ENCODE measurements around the gene KRTAP3-1.
"Not testable (repeated sequence)": the region's sequence is repeated elsewhere in the genome, so short reads cannot be mapped to it uniquely, and the experiment has no call there.

The KRTAP3-1 gene

DNA sequence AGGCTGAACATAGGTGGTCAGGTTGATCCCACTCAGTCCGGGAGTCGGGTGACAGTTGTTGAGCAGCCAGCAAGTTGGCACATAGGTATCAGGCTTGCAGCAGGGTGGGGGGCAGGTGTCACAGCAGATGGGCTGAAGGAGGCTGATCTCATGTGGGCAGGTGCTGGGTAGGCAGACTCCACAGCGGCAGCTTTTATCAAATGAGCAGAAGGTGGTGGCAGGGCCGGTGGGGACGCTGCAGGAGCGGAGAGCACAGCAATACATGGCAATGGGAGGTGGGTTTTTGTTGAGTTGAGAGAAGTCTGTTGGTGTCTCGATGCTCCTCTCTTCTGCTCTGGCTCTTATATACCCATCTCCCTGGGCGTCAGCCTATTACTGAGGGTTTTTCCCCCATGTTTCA, at the start of gene KRTAP3-1:
Gene KRTAP3-1 (minus strand): TSS at position 318 of the 400 bp plus-strand sequence. CDS start 54 bp downstream, at position 264.
- no peak for DNase-seq

DNA sequence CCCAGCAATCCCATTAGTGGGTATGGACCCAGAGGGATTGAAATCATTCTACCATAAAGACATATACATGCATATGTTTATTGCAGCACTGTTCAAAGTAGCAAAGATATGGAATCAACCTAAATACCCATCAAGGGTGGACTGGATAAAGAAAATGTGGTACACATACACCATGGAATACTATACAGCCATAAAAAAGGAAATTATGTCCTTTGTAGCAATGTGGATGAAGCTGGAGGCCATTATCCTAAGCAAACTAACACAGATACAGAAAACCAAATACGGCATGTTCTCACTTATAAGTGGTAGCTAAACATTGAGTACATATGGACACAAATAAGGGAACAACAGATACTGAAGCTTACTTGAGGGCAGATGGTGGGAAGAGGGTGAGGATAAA, 48.6 kb upstream of the KRTAP3-1 start:
- no peak for DNase-seq

DNA sequence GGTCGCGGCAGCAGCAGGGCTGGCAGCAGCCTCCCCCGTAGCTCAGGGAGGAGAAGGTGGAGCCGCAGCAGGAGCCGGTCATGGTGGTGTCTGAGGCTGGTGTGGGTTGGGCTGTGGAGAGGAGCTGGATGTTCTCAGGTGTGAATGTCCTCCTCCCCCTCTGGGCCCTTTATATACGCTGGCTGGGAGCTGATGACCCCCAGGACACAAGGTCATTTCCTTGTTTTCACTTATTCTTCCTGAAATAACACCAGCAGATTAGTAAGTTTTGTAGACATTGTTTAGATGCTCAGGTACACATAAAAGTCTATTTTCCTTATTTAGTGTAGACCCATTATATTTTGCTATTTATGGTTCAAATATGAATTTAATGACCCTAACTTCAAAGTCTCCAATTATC, 46.2 kb upstream of the KRTAP3-1 start, which contains the start of gene KRTAP2-2:
Gene KRTAP2-2 (minus strand): TSS at position 101 of the 400 bp plus-strand sequence. CDS start 19 bp downstream, at position 82.
- not testable (repeated sequence) for DNase-seq

DNA sequence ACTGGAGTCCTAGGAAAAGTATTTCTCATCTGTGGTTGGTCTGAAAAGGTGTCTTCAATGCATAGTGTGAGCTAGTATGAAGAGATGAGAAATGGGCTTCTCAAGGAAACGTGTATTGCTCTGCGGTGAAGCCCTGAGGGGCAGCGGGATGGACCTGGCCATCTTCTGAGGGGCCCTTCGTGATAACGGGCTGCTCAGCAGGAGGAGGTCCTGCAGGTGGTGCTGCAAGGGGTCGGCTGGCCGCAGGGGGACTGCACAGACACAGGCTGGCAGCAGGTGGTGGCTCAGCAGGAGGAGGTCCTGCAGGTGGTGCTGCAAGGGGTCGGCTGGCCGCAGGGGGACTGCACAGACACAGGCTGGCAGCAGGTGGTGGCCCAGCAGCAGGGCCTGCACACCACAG, 45.6 kb upstream of the KRTAP3-1 start:
- DNase-seq: not testable (repeated sequence)

DNA sequence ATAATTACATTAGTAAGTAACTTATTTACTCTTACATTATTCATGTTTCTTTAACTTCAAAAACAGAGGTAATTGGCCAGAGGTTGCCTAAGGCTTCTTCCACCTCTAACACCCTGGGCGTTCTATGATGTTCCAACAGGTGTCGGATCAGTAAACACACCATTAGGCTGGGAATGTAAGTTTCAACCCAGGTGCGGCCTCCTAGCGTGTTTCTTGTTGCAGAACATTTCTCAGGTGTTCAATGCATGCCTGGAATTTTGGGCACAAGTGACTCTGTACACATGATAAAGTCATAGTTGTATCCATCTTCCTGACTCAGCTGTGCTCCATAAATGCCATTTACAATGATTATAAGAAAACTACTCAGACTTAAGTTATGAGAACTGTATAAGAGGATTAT, 45.1 kb upstream of the KRTAP3-1 start:
- DNase-seq: no peak

DNA sequence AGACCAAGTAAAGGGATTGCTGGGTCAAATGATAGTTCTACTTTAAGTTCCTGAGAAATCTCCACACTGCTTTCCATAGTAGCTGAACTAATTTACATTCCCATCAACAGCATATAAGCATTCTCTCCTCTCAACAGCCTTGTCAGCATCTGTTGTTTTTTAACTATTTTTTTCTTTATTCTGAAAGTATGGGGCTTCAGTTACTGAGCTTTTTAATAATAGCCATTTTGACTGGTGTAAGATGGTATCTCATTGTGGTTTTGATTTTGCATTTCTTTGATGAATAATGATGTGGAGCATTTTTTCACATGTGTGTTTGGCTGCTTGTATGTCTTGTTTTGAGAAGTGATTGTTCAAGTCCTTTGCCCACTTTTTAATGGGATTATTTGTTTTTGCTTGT, 43.6 kb upstream of the KRTAP3-1 start:
- no peak for DNase-seq

DNA sequence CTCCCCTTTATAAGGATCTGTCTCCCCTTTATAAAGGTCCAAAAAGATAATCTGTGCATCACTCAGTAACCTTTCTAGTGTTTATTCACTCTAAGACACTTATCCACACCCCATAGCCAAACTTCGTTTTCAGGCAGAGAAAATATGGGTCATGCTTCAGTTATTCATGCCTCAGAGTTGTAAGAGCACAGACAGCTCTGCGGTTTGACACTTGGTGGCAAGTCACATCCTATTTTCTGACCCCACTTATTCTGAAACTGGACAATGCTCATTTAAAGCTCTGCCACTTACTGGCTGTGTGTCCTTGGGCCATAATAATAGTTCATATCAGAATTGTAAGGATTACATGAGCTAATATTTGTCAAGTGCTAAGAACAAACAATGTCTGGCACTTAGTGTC, 40.2 kb upstream of the KRTAP3-1 start:
- no peak for DNase-seq

DNA sequence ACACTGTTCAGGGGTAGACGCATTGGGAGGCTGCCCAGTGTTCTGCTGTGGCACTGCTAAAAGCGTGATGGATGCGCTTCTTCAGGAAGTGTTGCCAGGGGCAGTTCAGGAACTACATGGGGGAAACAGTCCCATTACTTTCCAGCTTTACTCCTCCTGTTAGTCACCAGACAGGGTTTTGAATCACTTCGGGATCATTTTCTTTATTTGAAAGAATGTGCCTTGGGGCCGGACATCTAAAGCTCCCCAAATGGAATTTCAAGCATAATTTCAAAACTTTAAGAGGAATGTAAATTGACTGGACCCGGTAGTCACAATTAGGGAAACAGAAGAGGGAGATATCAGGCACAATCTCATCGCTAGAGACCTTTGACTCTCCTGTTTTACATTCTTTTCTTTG, 39.5 kb upstream of the KRTAP3-1 start:
- DNase-seq: no peak

DNA sequence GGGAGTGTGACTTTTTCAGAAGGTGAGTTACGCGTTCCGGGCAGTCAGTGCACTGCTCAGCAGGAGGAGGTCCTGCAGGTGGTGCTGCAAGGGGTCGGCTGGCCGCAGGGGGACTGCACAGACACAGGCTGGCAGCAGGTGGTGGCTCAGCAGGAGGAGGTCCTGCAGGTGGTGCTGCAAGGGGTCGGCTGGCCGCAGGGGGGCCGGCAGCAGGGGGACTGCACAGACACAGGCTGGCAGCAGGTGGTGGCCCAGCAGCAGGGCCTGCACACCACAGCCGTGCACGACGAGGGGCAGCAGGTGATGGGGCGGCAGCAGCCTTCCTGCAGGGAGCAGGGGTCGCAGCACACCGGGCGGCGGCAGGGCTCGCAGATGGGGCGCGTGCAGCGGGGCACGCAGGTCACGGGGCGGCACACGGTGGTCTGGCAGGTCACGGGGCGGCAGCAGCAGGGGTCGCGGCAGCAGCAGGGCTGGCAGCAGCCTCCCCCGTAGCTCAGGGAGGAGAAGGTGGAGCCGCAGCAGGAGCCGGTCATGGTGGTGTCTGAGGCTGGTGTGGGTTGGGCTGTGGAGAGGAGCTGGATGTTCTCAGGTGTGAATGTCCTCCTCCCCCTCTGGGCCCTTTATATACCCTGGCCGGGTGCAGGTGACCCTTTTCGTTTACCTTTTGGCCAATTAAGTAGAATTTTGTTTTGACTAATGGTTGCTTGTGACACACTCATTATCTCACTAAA, 38.0 kb upstream of the KRTAP3-1 start, which contains the start of gene KRTAP2-1:
Gene KRTAP2-1 (minus strand): TSS at position 582 of the 731 bp plus-strand sequence. CDS start 49 bp downstream, at position 533.
- not testable (repeated sequence) for DNase-seq

DNA sequence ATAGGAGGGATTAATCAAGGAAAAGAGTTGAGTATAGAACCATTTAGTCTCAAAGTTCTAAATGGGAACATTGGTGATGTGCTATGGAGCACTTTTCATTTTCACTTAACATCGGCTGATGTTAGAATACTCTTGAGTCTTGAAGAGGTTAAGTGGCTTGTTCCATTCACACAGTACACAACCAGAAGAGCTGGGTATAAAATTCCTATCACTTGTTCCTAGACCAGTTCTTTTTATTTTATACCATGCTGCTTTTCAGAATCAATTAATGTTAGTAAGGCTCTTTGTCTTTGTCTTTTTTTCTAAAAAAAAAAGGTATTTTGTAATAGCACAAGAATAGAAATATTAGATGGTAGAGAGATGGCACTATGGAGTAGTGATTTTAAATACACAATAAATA, 34.0 kb upstream of the KRTAP3-1 start:
- no peak for DNase-seq

DNA sequence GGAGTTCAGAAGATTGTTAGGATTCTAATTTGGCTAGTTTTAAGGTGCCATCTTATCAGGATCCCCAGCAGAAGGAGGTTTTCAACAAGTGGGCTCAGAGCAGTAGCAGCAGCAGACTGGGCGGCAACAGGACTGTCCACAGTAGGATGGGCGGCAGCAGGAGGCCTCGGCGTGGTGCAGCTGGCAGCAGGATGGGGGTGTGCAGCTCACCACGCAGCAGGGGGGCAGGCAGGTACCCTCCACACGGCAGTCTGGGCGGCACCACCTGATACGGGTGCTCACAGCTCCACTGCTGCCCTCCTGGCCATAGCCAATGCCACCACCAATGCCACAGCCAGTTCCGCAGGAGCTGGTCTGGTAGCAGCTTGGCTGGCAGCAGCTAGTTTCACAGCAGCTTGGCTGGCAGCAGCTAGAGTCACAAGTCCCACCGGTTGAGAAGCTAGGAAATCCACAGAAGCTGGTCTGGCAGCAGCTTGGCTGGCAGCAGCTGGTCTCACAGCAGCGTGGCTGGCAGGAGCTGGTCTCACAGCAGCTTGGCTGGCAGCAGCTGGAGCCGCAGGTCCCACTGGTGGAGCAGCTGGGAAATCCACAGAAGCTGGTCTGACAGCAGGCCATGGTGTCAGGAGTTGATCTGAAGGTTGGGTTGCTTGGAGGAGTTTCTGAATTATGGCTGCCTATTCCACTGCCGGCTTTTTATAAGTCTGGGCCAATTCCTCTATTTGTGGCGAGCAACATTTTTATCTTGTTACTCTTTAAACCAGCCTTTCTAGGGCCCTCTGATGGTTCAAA, 32.0 kb upstream of the KRTAP3-1 start, which contains the start of gene KRTAP1-1:
Gene KRTAP1-1 (minus strand): TSS at position 668 of the 789 bp plus-strand sequence. CDS start 53 bp downstream, at position 615.
- not testable (repeated sequence) for DNase-seq

DNA sequence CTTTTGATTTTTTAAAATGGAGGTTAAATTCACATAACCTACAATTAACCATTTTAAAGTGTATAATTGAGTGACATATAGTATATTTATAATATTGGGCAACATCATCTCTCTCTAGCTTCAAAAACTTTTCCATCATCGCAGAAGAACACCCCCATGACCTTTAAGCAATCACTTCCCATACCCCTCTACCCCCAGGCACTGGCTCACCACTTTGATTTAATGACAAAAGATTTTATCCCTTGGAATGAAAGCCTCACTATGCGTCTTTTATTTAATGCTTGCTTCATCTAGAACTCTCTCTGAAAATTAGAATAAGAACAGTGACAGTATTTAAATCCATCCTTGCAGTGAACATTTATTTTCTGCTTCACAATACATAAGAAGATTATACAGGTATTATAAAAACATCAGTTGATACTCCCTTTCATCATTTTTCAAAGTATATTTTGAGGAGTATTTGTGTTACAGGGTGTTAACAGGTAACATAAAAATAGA, 29.0 kb upstream of the KRTAP3-1 start:
- DNase-seq: no peak

DNA sequence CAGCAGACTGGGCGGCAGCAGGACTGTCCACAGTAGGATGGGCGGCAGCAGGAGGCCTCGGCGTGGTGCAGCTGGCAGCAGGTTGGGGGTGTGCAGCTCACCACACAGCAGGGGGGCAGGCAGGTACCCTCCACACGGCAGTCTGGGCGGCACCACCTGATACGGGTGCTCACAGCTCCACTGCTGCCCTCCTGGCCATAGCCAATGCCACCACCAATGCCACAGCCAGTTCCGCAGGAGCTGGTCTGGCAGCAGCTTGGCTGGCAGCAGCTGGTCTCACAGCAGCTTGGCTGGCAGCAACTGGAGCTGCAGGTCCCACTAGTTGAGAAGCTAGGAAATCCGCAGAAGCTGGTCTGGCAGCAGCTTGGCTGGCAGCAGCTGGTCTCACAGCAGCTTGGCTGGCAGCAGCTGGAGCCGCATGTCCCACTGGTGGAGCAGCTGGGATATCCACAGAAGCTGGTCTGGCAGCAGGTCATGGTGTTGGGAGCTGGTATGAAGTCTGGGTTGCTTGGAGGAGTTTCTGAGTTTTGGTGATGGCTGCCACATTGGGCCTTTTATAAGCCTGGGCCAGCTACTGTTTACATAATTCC, 25.5 kb upstream of the KRTAP3-1 start, which contains the start of gene KRTAP1-3:
Gene KRTAP1-3 (minus strand): TSS at position 529 of the 590 bp plus-strand sequence. CDS start 53 bp downstream, at position 476.
- DNase-seq: not testable (repeated sequence)

DNA sequence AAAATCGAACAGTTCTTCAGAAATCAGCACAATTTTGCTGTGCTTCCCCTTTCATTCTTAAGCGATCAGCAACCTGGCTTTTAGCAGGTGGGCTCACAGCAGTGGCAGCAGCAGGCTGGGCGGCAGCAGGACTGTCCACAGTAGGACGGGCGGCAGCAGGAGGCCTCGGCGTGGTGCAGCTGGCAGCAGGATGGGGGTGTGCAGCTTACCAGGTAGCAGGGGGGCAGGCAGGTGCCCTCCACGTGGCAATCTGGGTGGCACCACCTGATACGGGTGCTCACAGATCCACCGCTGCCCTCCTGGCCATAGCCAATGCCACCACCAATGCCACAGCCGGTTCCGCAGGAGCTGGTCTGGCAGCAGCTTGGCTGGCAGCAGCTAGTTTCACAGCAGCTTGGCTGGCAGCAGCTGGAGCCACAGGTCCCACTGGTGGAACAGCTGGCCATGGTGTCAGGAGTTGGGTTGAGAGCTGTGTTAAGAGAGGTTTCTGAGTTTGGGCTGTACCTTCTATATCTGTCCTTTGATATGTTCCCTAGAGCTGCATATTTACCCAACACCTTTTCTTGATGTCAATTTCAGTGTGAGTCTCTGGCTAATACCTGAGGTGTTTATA, 20.8 kb upstream of the KRTAP3-1 start, which contains the start of gene KRTAP1-4:
Gene KRTAP1-4 (minus strand): TSS at position 563 of the 613 bp plus-strand sequence. CDS start 117 bp downstream, at position 446.
- DNase-seq: no peak

DNA sequence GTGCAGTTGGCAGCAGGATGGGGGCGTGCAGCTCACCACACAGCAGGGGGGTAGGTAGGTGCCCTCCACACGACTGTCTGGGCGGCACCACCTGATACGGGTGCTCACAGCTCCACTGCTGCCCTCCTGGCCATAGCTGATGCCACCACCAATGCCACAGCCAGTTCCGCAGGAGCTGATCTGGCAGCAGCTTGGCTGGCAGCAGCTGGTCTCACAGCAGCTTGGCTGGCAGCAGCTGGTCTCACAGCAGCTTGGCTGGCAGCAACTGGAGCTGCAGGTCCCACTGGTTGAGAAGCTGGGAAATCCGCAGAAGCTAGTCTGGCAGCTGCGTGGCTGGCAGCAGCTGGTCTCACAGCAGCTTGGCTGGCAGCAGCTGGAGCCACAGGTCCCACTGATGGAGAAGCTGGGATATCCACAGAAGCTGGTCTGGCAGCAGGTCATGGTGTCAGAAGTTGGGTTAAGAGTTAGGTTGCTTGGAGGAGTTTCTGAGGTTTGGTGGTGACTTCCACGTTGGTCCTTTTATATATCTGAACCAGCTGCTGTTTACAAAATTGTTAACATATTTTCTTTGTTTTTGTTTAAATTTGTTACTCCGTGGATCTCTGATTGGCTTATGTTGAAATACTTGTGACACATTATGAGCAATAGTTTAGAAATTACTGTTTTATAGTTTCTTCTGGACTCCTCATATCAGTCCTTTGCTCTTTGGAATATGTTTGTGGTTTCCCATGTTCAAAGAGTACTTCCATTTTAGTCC, 18.0 kb upstream of the KRTAP3-1 start, which contains the start of gene KRTAP1-5:
Gene KRTAP1-5 (minus strand): TSS at position 494 of the 757 bp plus-strand sequence. CDS start 53 bp downstream, at position 441.
- DNase-seq: no peak

DNA sequence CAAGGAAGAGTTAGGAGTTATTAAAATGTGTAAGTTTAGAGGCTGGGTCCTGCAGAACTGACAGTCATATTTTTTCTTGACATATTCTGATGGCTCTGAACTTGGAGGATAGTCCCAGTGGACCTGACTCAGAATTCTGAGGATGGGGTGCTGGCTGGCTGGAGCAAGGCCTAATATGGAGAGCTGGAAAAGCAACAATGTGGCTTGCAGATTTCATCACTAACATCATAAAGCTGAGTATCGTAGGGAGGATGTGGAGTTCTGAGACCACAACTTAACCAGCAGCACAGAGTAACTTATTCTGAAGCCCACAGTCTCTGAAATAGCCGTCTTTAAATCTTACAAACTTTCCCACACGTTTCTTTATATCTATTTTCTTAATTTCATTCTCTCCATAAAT, 15.8 kb upstream of the KRTAP3-1 start:
- DNase-seq: no peak

DNA sequence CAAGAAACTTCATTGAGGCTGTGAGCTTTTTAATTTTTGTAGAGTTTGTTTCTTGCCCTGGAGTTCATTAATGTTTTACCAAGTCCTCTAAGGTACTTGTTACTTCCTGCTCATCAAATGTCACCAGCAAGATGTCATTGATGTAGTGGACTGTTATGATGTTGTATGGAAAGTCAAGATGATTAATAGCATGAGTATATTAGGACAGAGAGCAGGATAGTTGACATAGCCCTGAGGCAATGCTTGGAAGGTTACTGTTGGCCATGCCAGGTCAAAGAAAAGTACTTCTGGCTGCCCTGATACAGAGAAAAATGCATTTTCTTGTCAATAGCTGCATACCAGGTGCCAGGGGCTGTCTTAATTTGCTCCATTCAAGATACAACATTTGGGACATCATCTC, 11.4 kb upstream of the KRTAP3-1 start:
- no peak for DNase-seq

DNA sequence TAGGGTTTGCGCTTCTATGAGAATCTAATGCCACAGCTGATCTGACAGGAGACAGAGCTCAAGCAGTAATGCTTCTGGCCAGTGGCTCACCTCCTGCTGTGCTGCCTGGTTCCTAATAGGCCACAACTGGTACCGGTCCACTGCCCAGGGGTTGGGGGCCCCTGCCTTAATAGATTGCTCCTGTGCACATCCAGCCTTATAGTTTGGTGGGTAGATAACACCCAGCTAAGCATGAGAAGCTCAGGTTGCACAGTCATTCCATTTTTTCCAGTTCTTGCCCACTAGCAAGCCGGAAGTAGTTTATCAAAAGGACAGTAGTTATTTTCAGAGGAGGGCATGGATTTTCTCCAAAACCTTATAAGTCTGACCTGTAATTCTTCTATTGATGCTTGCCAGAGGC, 10.5 kb upstream of the KRTAP3-1 start:
- DNase-seq: no peak

DNA sequence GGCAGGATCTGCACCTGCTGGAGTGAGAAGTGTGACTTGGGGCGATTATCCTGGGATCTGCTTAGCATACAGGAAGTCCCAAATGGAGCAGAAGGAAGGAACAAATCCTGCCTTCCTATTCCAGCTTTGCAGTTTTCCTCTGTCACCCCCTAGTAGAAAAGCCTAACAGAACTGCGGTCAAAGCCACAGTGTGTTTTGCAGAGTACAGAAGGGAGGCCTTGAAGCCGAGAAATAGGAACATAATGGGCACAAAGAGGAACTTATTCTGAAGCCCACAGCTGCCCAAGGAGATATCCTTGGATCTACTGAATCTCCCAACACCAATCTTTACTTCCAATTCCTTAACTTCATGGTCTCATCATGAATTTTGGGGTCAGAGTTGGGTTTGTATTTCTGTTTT, 9.6 kb upstream of the KRTAP3-1 start:
- DNase-seq: no peak

DNA sequence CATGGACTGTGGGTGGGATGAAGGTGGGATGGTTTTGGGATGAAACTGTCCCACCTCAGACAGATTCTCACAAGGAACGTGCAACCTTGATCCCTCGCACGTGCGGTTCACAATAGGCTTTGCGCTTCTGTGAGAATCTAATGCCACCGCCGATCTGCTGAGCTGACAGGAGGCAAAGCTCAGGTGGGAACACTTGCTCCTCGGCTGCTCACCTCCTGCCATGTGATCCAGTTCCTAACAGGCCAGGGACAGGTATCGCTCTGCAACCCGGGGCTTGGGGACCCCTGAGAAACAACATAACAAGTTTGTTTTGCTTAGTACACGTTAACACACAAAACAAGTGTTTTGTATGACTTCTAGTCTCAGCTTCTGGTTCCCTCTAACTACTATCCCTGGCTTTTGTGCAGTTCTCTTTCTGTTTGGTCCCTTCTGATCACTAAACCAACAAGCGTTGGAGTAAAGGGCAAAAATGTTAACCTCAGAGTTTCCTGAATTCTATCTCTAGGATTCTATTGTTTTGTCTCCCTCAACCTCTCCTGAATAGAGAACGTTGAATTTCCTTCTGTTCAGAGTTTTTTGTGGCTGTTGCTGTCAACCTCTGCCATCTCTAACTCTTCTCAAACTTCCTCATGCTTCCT, 7.8 kb upstream of the KRTAP3-1 start:
- no peak for DNase-seq

DNA sequence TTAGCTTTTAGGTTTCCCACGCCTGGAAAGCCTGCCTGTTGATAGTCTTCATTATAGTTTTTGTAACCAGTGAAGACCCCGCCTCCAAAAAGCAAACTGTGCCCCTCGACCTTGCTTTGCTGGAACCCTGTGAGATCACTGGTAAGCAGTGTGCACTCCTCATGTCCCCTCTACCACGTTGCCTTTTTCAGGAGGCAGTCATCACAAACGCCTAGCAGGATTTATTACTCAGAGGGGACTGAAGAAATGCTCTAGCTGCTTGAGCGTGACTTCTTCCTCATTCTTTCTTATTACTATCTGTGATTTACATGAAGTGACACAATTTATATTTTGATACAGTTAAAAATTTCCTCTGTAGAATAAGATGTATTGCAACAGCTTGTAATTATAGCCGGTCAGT, 6.5 kb upstream of the KRTAP3-1 start:
- DNase-seq: no peak
